H9 (cell line): ENCODE data around the gene BEND7. TPM values are rescaled to one million over a fixed set of nuclear protein-coding genes. Genes with fewer than 3 reads are reported as not detected.

Experiments used
- DNase-seq: peaks from one replicate; pipeline ENCODE4 v3.0.0-alpha.2; 2017
- H2AFZ ChIP-seq: one replicate; pipeline ENCODE4 v1.6.1; 2013; ENCODE audit warnings: mild to moderate bottlenecking, low read length, control low read depth, moderate library complexity
- H2AK5ac ChIP-seq: 2 replicates; pipeline ENCODE4 v1.6.1; 2013; ENCODE audit warnings: low read length, control low read depth, mixed read lengths; ENCODE audit not compliant: insufficient read length
- H2BK120ac ChIP-seq: one replicate; pipeline ENCODE4 v1.6.1; 2013; ENCODE audit warnings: low read depth, mild to moderate bottlenecking, low read length, control low read depth, inconsistent platforms; ENCODE audit not compliant: poor library complexity, severe bottlenecking
- H2BK12ac ChIP-seq: 2 replicates; pipeline ENCODE4 v1.6.1; 2013; ENCODE audit warnings: low read length, control low read depth, mixed read lengths, low read depth; ENCODE audit not compliant: insufficient read length
- H2BK15ac ChIP-seq: 2 replicates; pipeline ENCODE4 v1.6.1; 2013; ENCODE audit warnings: low read depth, low read length, control low read depth
- H2BK20ac ChIP-seq: one replicate; pipeline ENCODE4 v1.6.1; 2013; ENCODE audit warnings: low read depth, mild to moderate bottlenecking, low read length, control low read depth, inconsistent platforms; ENCODE audit not compliant: poor library complexity, severe bottlenecking
- H2BK5ac ChIP-seq: 2 replicates; pipeline ENCODE4 v1.6.1; 2013; ENCODE audit warnings: low read length, control low read depth, mixed read lengths; ENCODE audit not compliant: insufficient read length
- H3K14ac ChIP-seq: 2 replicates; pipeline ENCODE4 v1.6.1; 2013; ENCODE audit warnings: low read length, control low read depth; ENCODE audit not compliant: insufficient read depth
- H3K18ac ChIP-seq: 2 replicates; pipeline ENCODE4 v1.6.1; 2013; ENCODE audit warnings: low read depth, mild to moderate bottlenecking, mixed read lengths, low read length, control low read depth; ENCODE audit not compliant: insufficient read length
- H3K23ac ChIP-seq: 2 replicates; pipeline ENCODE4 v1.6.1; 2013; ENCODE audit warnings: low read length, control low read depth, mixed read lengths, low read depth; ENCODE audit not compliant: insufficient read length
- H3K23me2 ChIP-seq: 2 replicates; pipeline ENCODE4 v1.6.1; 2013; ENCODE audit warnings: low read depth, mild to moderate bottlenecking, mixed read lengths, low read length, control low read depth; ENCODE audit not compliant: insufficient read length, poor library complexity, severe bottlenecking
- H3K27ac ChIP-seq: 2 replicates; pipeline ENCODE4 v1.5.1; 2013; ENCODE audit warnings: low read length, control low read depth, mixed read lengths, low read depth; ENCODE audit not compliant: insufficient read length
- H3K27me3 ChIP-seq: 2 replicates; pipeline ENCODE4 v1.6.1; 2013; ENCODE audit warnings: low read length, control low read depth, inconsistent platforms; ENCODE audit not compliant: insufficient read depth
- H3K4ac ChIP-seq: 2 replicates; pipeline ENCODE4 v1.6.1; 2013; ENCODE audit warnings: low read depth, mild to moderate bottlenecking, control low read depth, inconsistent platforms, low read length, moderate library complexity
- H3K4me1 ChIP-seq: 2 replicates; pipeline ENCODE4 v1.6.1; 2013; ENCODE audit warnings: low read length, control low read depth, inconsistent platforms; ENCODE audit not compliant: insufficient read depth
- H3K4me2 ChIP-seq: 2 replicates; pipeline ENCODE4 v1.6.1; 2013; ENCODE audit warnings: low read length, control low read depth, mixed read lengths; ENCODE audit not compliant: insufficient read length, insufficient read depth
- H3K56ac ChIP-seq: 2 replicates; pipeline ENCODE4 v1.6.1; 2013; ENCODE audit warnings: low read depth, mild to moderate bottlenecking, mixed read lengths, low read length, control low read depth; ENCODE audit not compliant: insufficient read length
- H3K79me1 ChIP-seq: 2 replicates; pipeline ENCODE4 v1.6.1; 2013; ENCODE audit warnings: low read depth, mild to moderate bottlenecking, moderate library complexity, low read length, control low read depth, inconsistent platforms; ENCODE audit not compliant: insufficient read depth, poor library complexity, severe bottlenecking
- H3K79me2 ChIP-seq: 2 replicates; pipeline ENCODE4 v1.6.1; 2013; ENCODE audit warnings: low read length, control low read depth, inconsistent platforms; ENCODE audit not compliant: insufficient read depth
- H3K9ac ChIP-seq: 2 replicates; pipeline ENCODE4 v1.6.1; 2013; ENCODE audit warnings: low read length, control low read depth, mixed read lengths; ENCODE audit not compliant: insufficient read length; ENCODE audit errors: extremely low read depth
- H3K9me3 ChIP-seq: one replicate; pipeline ENCODE4 v1.6.1; 2013; ENCODE audit warnings: low read depth, low read length, inconsistent platforms; ENCODE audit not compliant: control insufficient read depth
- H3T11ph ChIP-seq: one replicate; pipeline ENCODE4 v1.6.1; 2013; ENCODE audit warnings: mild to moderate bottlenecking, low read length, control low read depth, inconsistent platforms
- H4K20me1 ChIP-seq: one replicate; pipeline ENCODE4 v1.6.1; 2013; ENCODE audit not compliant: control insufficient read depth, insufficient read length, insufficient read depth
- H4K5ac ChIP-seq: 2 replicates; pipeline ENCODE4 v1.6.1; 2013; ENCODE audit warnings: low read depth, mild to moderate bottlenecking, mixed read lengths, low read length, control low read depth; ENCODE audit not compliant: insufficient read length
- H4K8ac ChIP-seq: replicated peaks from 2 replicates; pipeline ENCODE4 v1.6.1; 2013; ENCODE audit warnings: low read length, control low read depth, mixed read lengths, low read depth; ENCODE audit not compliant: insufficient read length
- H4K91ac ChIP-seq: 2 replicates; pipeline ENCODE4 v1.6.1; 2013; ENCODE audit warnings: low read depth, mild to moderate bottlenecking, moderate library complexity, mixed read lengths, low read length, control low read depth; ENCODE audit not compliant: insufficient read length
- H3K27ac Mint-ChIP-seq, 3 experiments: 2 replicates in 2 of 3; 3 replicates in 1 of 3; pipeline ENCODE4 v1.8.0; 2020 to 2021; ENCODE audit warnings: mixed read lengths in 3 of 3, mild to moderate bottlenecking in 1 of 3, moderate library complexity in 1 of 3
- H3K27me3 Mint-ChIP-seq: 2 replicates; pipeline ENCODE4 v1.8.0; 2021; ENCODE audit warnings: low read depth, mild to moderate bottlenecking, moderate library complexity, mixed read lengths
- H3K36me3 Mint-ChIP-seq, 3 experiments: 2 replicates in 2 of 3; 3 replicates in 1 of 3; pipeline ENCODE4 v1.8.0; 2020 to 2021; ENCODE audit warnings: low read depth in 3 of 3, mixed read lengths in 3 of 3; ENCODE audit not compliant: insufficient read depth in 1 of 3
- H3K4me1 Mint-ChIP-seq, 2 experiments: 2 replicates each; pipeline ENCODE4 v1.8.0; 2020; ENCODE audit warnings: mixed read lengths in 2 of 2
- H3K4me3 Mint-ChIP-seq, 2 experiments: 2 replicates in 1 of 2; 3 replicates in 1 of 2; pipeline ENCODE4 v1.8.0; 2020 to 2021; ENCODE audit warnings: mild to moderate bottlenecking in 2 of 2, mixed read lengths in 2 of 2, moderate library complexity in 1 of 2
- H3K9me3 Mint-ChIP-seq, 2 experiments: 2 replicates in 1 of 2; 3 replicates in 1 of 2; pipeline ENCODE4 v1.8.0; 2020; ENCODE audit warnings: mild to moderate bottlenecking in 2 of 2, mixed read lengths in 2 of 2, moderate library complexity in 1 of 2
- CTCF ChIP-seq: fragments of 200-600 bp; sonication (generic); conservative IDR thresholded peaks from 3 replicates; pipeline ENCODE4 v1.8.0; 2021; ENCODE audit warnings: antibody characterized with exemption, mild to moderate bottlenecking
- WGBS: extraction: QIAGEN DNeasy Blood & Tissue Kit; methylation state at CpG from one replicate; pipeline ENCODE4 v1.1.7; 2013; ENCODE audit warnings: missing lambda C conversion rate, low lambda C conversion rate, mixed read lengths; ENCODE audit not compliant: insufficient read length; ENCODE audit errors: extremely low coverage; 5-methylcytosine and 5-hydroxymethylcytosine counted together
- total RNA-seq: library from RNA; stranded (reverse); gene quantifications from 2 replicates; pipeline ENCODE4 v1.2.1, GENCODE V29; 2021

The BEND7 gene
- total RNA-seq, 1 experiment from 2014 or later, result 17.7 TPM

- no peaks in the 10 kb centered on the region for H3K4me1 ChIP-seq
- no peaks in the 10 kb centered on the region for H3K79me2 ChIP-seq
- no peaks in the 10 kb centered on the region for H3K79me1 ChIP-seq
- no peak overlapping the region for H3K23ac ChIP-seq
- Mint-ChIP-seq H3K27ac (no peak overlapping the region), H3K4me1 (peaks cover 0 to under 1% of the 10 kb centered on the region in 2 experiments; a peak in 2 of 4 replicates), H3K27me3 (no peaks in the 10 kb centered on the region), H3K4me3 (no peak overlapping the region), H3K9me3 (no peaks in the 10 kb centered on the region), H3K36me3 (no peaks in the 10 kb centered on the region)
- H2AFZ ChIP-seq, result no peak overlapping the region
- no peak for DNase-seq
- no peak overlapping the region for H2BK120ac ChIP-seq
- no peak overlapping the region for H2BK15ac ChIP-seq
- H4K91ac ChIP-seq, result no peak overlapping the region
- TF ChIP-seq CTCF, result no peak
- no peak overlapping the region for H4K5ac ChIP-seq
- no peaks in the 10 kb centered on the region for H3K27me3 ChIP-seq
- no CpG with 5 or more reads among the region's 26 CpGs for WGBS
- H2BK5ac ChIP-seq, result no peak overlapping the region
- no peak overlapping the region for H2BK12ac ChIP-seq
- H3K9me3 ChIP-seq, result no peaks in the 10 kb centered on the region
- no peak overlapping the region for H4K8ac ChIP-seq
- H4K20me1 ChIP-seq, result no peaks in the 10 kb centered on the region
- H2BK20ac ChIP-seq, result no peak overlapping the region
- H3K4me2 ChIP-seq, result no peak overlapping the region
- H2AK5ac ChIP-seq, result no peak overlapping the region
- no peak overlapping the region for H3K27ac ChIP-seq
- no peaks in the 10 kb centered on the region for H3K23me2 ChIP-seq
- no peak overlapping the region for H3K56ac ChIP-seq
- no peak overlapping the region for H3K4ac ChIP-seq
- no peak overlapping the region for H3T11ph ChIP-seq
- no peak overlapping the region for H3K9ac ChIP-seq
- no peak overlapping the region for H3K14ac ChIP-seq
- no peak overlapping the region for H3K18ac ChIP-seq
Measured at GRCh38 chr10:13473986-13474385, 54.8 kb downstream of the BEND7 start.
